Measurements from ENCODE around the gene CSF3R. TPM values are rescaled to one million over a fixed set of nuclear protein-coding genes. Genes with fewer than 3 reads are reported as not detected.
"Not testable (repeated sequence)": the region's sequence is repeated elsewhere in the genome, so short reads cannot be mapped to it uniquely, and the experiment has no call there.

The CSF3R gene
- total RNA-seq, 1 donor from 2014 or later, result 3.8 TPM

GRCh38 chr1:36503159-36503558 is 20.4 kb upstream of the CSF3R start:
- H3K4me1 ChIP-seq, result no peaks in the 10 kb centered on the region
- intact Hi-C loops (cut with micrococcal nuclease), result no loop called here
- H3K36me3 ChIP-seq, result no peaks in the 10 kb centered on the region
- H3K27me3 ChIP-seq (ENCODE audit: low read depth), result peaks cover 65% of the 10 kb centered on the region
- no peak overlapping the region for H3K4me3 ChIP-seq
- no peak for TF ChIP-seq CTCF (IDR thresholded peaks at IDR 0.05; ENCODE audit: borderline replicate concordance)
- DNase-seq, result no peak
- no peaks in the 10 kb centered on the region for H3K9me3 ChIP-seq (replicated peaks)
- H3K27ac ChIP-seq (replicated peaks), result no peak overlapping the region

DNA sequence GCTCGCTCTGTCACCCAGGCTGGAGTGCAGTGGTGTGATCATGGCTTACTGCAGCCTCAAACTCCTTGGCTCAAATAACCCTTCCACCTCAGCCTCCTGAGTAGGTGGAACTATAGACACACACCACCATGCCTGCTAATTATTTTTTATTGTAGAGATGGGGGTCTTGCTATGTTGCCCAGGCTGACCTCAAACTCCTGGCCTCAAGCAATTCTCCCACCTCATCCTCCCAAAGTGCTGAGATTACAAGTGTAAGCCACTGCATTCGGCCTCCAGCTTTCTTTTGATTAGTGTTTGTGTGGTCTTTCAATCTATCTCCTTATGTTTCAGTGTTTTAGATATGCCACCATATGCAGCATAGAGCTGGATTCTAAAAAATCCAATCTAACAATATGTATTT is 19.9 kb upstream of the CSF3R start:
- Histone ChIP-seq H3K36me3 (no peaks in the 10 kb centered on the region), H3K27ac (replicated peaks) (no peak overlapping the region), H3K9me3 (replicated peaks) (no peaks in the 10 kb centered on the region), H3K27me3 (ENCODE audit: low read depth) (peaks cover 60% of the 10 kb centered on the region), H3K4me3 (no peak overlapping the region), H3K4me1 (no peaks in the 10 kb centered on the region)
- intact Hi-C loops (cut with micrococcal nuclease), result no loop called here
- DNase-seq, result no peak
- no peak for TF ChIP-seq CTCF (IDR thresholded peaks at IDR 0.05; ENCODE audit: borderline replicate concordance)

- H3K36me3 ChIP-seq; intact Hi-C loops (cut with micrococcal nuclease); DNase-seq; H3K4me3 ChIP-seq; H3K9me3 ChIP-seq (replicated peaks); H3K4me1 ChIP-seq; H3K27ac ChIP-seq (replicated peaks): not testable (repeated sequence)
- H3K27me3 ChIP-seq (ENCODE audit: low read depth), result peaks cover 57% of the 10 kb centered on the region
These were observed 19.2 kb upstream of the CSF3R start for GRCh38 chr1:36501911-36502310.

GRCh38 chr1:36497207-36497606 is 14.5 kb upstream of the CSF3R start:
- TF ChIP-seq CTCF (IDR thresholded peaks at IDR 0.05; ENCODE audit: borderline replicate concordance), result no peak
- intact Hi-C loops (cut with micrococcal nuclease), result no loop called here
- H3K27me3 ChIP-seq (ENCODE audit: low read depth), result peaks cover 45% of the 10 kb centered on the region

DNA sequence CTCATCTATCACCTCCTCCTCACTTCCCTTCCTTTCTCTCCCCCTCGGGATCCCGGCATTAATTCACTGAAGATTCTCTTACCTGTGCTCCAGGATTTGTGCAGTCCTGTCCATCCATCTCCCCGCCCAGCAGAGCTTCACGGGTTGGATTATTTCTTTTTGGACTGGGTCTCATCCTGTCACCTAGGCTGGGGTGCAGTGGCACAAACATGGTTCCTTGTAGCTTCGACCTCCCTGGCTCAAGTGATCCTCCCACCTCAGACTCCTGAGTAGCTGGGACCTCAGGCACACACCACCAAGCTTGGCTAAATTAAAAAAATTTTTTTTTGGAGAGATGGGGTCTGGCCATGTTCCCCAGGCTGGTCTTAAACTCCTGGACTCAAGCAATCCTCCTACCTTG is 12.3 kb upstream of the CSF3R start:
- Histone ChIP-seq H3K9me3 (replicated peaks) (no peaks in the 10 kb centered on the region), H3K27me3 (ENCODE audit: low read depth) (peaks cover 42% of the 10 kb centered on the region), H3K36me3 (no peaks in the 10 kb centered on the region), H3K4me1 (no peaks in the 10 kb centered on the region), H3K4me3 (no peak overlapping the region), H3K27ac (replicated peaks) (no peak overlapping the region)
- intact Hi-C loops (cut with micrococcal nuclease), result no loop called here
- no peak for DNase-seq
- no peak for TF ChIP-seq CTCF (IDR thresholded peaks at IDR 0.05; ENCODE audit: borderline replicate concordance)

More at GRCh38 chr1:36497207-36497606, 14.5 kb upstream of the CSF3R start:
- no peak overlapping the region for H3K27ac ChIP-seq (replicated peaks)
- H3K4me3 ChIP-seq, result no peak overlapping the region
- no peaks in the 10 kb centered on the region for H3K9me3 ChIP-seq (replicated peaks)
- no peaks in the 10 kb centered on the region for H3K4me1 ChIP-seq
- no peak for DNase-seq
- no peaks in the 10 kb centered on the region for H3K36me3 ChIP-seq

DNA sequence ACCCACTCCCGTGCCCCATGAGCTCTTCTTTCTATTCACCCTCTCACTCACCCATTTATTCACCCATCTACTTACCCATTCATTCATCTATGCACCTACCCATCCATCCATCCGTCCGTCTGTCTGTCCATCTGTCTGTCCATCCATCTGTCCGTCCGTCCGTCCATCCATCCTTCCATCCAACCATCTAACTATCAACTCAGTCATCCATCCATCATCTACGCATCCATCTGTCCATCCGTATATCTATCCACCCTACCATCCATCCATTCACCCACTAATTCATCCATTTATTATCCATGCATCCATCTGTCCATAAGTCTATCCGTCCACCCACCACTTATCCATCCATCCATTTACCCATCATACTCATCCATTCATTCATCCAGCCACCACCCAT is 10.8 kb upstream of the CSF3R start:
- Histone ChIP-seq H3K36me3 (no peaks in the 10 kb centered on the region), H3K4me3 (no peak overlapping the region), H3K27ac (replicated peaks) (no peak overlapping the region), H3K27me3 (ENCODE audit: low read depth) (peaks cover 50% of the 10 kb centered on the region), H3K9me3 (replicated peaks) (no peaks in the 10 kb centered on the region), H3K4me1 (no peaks in the 10 kb centered on the region)
- DNase-seq, result no peak
- no peak for TF ChIP-seq CTCF (IDR thresholded peaks at IDR 0.05; ENCODE audit: borderline replicate concordance)
- intact Hi-C loops (cut with micrococcal nuclease), result no loop called here

Data from left ventricle myocardium inferior (tissue), 1 donor.